HG03060 (cell line): ENCODE data around the gene HS2ST1.
A peak's percentile ranks its signal among the peaks of the same experiment; 100 is the strongest.

ENCODE experiments used
- ATAC-seq: cut with Tn5 transposase; IDR thresholded peaks from one replicate; pipeline ENCODE4 v1.9.1; 2021; ENCODE audit warnings: low read depth, moderate number of reproducible peaks; ENCODE audit not compliant: unreplicated experiment

HS2ST1 gene

DNA sequence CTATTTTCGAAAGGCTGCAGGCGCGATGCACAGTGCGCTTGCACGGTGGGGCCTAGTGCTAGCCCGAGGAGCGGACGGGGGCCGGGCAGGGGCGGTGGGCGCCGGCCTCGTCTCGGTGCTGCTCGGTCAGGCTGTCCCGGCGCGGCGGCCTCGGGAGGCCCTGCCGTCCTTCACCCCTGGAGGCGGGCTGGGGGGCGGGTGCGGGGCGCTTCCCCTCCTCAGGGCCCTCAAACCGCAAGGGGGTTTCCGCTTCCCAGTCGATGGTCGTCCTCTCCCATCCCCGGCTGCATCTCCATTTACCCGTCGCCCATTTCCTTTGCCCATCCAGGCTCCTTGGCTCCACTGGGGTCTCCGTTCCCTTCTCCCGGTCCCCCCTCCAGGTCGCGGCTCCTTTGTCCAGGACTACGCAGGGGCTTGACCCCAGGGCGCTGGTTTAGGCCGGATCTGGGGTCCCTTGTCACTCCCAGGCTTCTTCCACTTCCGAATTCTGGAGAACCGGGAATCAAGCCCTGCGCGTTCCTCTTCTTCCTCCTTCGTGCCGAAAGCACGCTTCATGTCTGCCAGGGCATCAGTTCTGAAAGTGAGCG, 217.9 kb downstream of the HS2ST1 start:
- no peak for ATAC-seq

DNA sequence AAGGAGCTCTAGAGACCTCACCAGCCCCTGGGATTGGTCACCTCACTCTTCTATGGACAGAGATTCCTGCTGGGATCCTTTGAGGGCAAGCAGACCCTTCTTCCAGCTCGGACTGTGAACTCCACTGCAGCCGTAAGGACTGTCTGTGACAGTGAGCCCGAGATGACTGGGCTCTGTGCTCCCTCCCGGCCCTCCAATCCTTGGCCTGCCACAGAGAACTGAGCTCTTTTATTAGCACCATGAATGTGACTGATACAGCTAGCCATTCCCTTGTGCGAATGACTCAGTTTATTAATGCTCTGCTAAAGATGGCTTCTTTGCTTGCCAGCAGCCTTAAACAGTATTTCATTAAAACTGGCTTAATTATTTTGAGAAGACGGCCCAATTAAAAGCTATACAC, 219.6 kb downstream of the HS2ST1 start:
- ATAC-seq: no peak

GRCh38 chr1:87134625-87135328, 220.3 kb downstream of the HS2ST1 start:
- no peak for ATAC-seq

GRCh38 chr1:87135329-87135712, 220.9 kb downstream of the HS2ST1 start:
- no peak for ATAC-seq

GRCh38 chr1:87136607-87137341, 222.3 kb downstream of the HS2ST1 start:
- no peak for ATAC-seq

DNA sequence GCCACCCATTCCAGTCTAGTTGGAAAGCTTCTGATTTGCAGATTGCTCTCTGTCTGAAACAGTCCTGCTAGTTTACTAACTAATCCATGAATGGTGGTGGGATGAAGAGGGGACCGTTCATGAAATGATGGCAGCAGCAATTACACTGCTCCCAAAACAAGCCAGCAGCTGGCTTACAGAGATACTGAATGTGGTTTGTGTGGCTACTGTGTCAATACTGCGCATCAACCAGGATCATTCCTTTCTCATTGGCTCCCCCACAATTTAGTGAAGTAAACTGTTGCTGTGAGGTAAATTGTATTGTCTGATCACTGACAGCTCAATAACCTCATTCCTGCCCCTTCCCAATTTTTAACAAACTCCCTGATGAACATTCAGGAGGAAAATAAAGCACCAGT, 222.9 kb downstream of the HS2ST1 start:
- no peak for ATAC-seq

DNA sequence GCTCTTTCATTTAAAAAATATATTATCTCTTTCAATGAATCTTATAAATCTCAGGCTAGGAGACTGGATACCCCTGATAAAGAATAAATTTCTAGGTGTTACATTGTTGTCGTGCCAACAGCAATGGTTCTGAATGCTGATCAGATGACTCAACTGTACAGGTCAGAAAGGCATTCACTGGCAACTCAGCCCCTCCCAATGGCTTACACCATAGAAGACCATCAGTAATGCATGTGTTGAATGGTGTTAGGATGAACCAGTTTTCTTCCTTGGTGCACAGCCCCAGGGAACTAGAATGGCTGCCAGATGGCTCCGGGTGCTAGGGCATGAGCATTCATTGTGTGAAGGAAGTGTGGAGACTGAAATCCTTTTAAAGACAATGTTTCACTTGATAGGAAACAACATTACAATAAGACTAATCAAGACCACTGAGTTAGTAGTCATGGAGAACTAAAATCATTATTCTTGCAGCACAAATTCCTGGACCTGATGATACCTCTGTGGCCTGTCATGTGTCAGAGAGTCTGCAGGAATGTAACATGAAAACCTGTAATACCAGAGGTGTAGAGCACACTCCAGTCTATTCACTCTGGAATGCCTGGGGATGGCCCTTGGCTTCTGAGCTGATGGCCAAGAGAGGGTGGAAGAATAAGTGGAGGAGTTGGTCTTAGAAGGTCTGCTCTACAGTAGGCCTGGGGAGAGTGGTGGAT, 226.6 kb downstream of the HS2ST1 start:
- ATAC-seq: no peak

DNA sequence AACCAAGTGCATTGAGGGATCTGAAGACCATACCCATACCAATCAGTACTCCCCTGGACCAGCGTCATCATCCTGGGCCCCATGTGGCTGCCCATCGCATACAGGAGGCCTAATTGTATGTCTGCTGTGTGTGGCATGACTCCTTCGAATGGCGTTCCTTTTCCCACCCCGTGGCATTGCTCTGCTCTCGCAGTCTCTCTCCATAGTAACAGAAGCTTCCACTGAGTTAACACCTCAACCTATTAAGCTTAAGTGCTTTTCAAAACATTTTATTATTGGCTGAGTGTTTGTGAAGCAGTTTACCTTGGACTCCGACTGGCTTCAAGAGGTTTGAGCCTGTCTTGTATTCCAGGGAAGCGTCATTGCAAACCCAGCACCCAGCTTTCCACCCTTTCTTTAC, 227.1 kb downstream of the HS2ST1 start:
- no peak for ATAC-seq

DNA sequence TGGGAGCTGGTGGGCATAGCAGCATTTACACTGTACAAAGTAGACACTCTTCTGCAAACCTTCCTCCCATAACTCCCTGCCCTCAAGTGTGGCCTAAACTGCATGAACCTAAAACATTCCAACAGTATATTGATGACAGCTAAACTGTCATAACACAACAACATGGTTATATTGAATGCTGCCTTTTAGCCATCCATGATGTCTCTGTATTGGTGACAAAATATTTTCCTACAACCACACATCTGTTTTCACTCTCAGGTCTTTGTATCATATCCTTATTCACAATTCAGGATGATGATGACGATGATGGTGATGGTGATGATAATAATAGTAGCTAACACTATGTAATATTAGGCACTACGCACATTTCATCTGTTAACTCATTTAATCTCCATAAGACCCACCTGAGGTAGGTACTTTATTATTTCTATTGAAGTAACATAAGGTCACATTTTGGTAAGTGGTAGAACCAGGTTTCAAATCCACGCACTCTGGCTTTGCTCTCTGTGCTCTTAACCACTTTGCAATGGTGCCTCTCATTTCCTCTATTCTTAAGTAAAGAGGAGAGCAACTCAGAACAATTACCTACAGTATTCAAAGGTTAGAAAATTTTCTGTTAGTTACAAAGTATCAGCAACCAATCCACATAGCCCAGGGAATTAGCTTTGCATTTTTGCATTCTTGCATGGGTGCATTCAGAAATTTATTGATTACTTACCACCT, 229.1 kb downstream of the HS2ST1 start:
- ATAC-seq: no peak

DNA sequence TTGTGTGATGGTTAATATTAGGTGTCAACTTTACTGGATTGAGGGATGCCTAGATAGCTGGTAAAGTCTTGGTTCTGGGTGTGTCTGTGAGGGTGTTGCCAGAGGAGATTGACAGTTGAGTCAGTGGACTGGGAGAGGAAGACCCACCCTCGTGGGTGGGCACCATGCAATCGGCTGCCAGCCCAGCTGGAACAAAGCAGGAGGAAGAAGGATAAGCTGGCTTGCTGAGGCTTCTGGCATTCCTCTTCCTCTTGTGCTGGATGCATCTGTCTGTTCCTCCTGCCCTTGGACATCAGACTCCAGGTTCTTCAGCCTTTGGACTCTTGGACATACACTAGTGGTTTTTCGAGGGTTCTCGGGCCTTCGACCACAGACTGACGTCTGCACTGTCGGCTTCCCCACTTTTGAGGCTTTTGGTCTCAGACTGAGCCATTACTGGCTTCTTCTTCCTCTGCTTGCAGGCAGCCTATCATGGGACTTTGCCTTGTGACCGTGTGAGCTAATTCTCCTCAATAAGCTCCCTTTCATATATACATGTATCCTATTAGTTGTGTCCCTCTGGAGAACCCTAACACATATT, 230.0 kb downstream of the HS2ST1 start:
- no peak for ATAC-seq

DNA sequence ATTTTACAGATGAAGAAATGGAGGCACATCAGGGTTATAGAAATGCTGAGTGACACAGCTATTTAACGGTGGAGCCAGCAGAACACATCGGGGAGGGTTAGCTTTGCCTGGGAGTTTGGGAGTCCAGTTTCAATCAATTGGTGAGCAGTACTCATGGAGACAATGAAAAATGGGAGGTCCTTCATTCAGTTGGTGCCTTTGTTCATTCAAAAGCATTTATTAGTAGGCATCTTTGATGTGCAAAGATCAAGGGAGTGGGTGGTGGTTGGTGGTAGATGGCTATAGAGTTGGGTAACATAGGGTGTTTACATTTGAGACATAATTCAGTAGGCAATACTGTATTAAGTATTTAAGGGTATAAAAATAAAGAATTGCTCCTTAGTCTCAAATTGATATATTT, 230.5 kb downstream of the HS2ST1 start:
- no peak for ATAC-seq

DNA sequence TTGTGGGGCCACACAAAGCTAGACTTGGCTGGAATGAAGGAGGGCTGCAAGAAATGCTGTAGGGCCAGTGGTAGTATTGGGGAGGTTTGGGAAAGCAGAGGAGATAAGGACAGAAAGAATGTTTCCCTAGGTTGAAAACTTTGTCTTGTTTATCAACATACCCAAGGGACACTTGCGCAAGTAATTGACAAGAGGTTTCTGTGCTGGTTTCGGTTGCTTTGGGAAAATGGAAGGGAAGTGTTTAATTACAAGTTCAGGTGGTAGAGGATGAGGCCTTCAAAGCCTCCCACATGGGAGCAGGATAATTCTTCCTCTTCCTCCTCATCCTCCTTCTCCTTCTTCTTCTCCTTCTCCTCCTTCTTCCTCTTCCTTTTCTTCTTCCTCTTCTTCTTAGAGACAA, 232.1 kb downstream of the HS2ST1 start:
- ATAC-seq: no peak

DNA sequence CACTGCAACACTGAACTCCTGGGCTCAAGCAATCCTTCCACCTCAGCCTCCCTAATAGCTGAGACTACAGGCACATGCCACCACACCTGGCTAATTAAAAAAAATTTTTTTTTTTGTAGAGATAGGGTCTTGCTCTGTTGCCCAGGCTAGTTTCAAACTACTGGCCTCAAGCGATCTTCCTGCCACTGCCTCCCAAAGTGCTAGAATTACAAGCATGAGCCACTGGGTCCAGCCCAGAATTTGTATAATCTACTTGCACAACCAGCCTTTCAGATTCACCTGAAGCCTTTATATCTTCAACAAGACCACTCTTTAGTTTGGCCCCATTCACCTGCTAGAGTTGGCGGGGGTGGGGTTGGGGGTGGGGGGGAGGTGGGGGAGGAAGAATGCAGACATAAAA, 232.6 kb downstream of the HS2ST1 start:
- ATAC-seq: no peak

GRCh38 chr1:87147851-87148250, 233.4 kb downstream of the HS2ST1 start:
- ATAC-seq: no peak

DNA sequence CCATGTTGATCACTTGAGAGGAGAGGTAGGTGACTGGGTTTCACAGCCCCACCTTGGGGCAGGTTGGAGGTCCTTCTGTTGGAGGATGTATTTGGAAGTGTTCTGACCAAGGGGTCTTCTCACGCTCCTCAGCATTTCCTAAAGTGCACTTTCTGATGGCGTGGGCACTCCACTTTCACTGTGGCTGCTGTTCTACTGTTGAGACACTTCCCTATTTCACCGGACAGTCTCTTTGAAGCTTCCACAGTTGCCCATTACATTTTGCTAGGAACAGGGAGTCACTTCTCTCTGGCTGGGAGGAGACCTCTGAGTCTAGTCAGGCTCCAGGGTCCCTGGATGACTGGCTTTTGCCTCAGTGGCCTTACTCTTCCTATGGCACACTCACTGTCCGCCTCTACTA, 234.2 kb downstream of the HS2ST1 start:
- ATAC-seq: no peak

DNA sequence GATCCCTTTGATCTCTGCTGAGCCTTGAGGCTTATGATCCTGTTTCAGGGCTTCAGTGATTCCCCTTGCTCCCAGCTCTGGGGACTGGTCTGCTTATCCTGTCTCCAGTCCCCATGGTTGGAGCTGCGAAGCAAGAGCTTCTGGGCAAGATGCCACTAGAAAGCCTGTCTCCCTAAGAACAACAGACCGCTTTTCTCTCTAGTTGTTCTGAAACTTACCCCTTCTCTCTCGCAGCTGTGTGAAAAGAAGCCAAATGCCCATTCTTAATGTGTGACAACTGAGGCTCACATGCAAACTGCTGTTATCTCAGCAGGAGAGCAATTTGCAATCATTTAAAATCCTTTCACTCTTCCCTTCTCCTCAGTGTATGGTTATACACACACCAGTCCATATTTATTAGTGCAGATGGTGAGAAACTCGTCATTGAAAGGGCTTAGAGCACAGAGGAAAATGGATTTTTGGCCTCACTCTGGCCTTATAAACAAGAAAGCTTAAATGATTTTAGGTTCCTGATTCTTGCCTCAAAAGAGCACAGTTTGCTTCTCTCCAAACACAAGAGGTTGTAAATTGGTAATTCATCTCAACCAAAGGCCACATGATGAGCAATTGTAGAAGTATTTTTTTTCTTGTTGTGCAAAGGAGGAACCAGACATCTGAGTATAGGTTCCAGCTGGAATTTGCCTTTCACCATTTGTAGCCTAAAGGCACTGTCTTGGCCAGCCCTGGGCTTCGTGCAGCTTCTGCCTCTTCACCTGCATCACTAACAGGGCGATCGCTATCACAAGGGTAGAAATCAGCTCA, 235.0 kb downstream of the HS2ST1 start:
- ATAC-seq: no peak

- ATAC-seq: no peak
These were observed 235.7 kb downstream of the HS2ST1 start for GRCh38 chr1:87150143-87150542.

GRCh38 chr1:87151500-87152421, 237.3 kb downstream of the HS2ST1 start:
- ATAC-seq: peak; percentile 51
